Fibroblast of the conjunctiva (primary cell): ENCODE measurements around the gene MYH15.
"Not testable (repeated sequence)": the region's sequence is repeated elsewhere in the genome, so short reads cannot be mapped to it uniquely, and the experiment has no call there.

Experiments used
- DNase-seq: peaks from one replicate; pipeline ENCODE4 v3.0.0-alpha.2; 2010; ENCODE audit warnings: low read depth

The MYH15 gene

GRCh38 chr3:108387063-108387462 is 123.3 kb downstream of the MYH15 start:
- DNase-seq, result no peak

- no peak for DNase-seq
These were observed 127.1 kb downstream of the MYH15 start for GRCh38 chr3:108383306-108383705.

- no peak for DNase-seq
These were observed 128.8 kb downstream of the MYH15 start for GRCh38 chr3:108381529-108382140.

- no peak for DNase-seq
These were observed 130.1 kb downstream of the MYH15 start for GRCh38 chr3:108380128-108380795.

GRCh38 chr3:108378952-108379342 is 131.4 kb downstream of the MYH15 start:
- DNase-seq, result not testable (repeated sequence)

GRCh38 chr3:108378153-108378951 is 132.0 kb downstream of the MYH15 start:
- no peak for DNase-seq

GRCh38 chr3:108377384-108377783 is 133.0 kb downstream of the MYH15 start:
- DNase-seq, result no peak

GRCh38 chr3:108376026-108376425 is 134.4 kb downstream of the MYH15 start:
- no peak for DNase-seq

GRCh38 chr3:108359011-108359410 is 151.4 kb downstream of the MYH15 start:
- no peak for DNase-seq

GRCh38 chr3:108357042-108357441 is 153.4 kb downstream of the MYH15 start:
- no peak for DNase-seq

GRCh38 chr3:108354562-108354961 is 155.8 kb downstream of the MYH15 start:
- DNase-seq, result no peak

GRCh38 chr3:108352176-108352575 is 158.2 kb downstream of the MYH15 start:
- no peak for DNase-seq

- DNase-seq, result no peak
These were observed 163.8 kb downstream of the MYH15 start for GRCh38 chr3:108346301-108347227.

GRCh38 chr3:108345492-108346205 is 164.7 kb downstream of the MYH15 start:
- DNase-seq, result no peak

GRCh38 chr3:108343491-108343890 is 166.9 kb downstream of the MYH15 start:
- no peak for DNase-seq

GRCh38 chr3:108342837-108343486 is 167.4 kb downstream of the MYH15 start:
- DNase-seq, result no peak

- DNase-seq, result no peak
These were observed 168.5 kb downstream of the MYH15 start for GRCh38 chr3:108341911-108342310.

GRCh38 chr3:108338901-108339545 is 171.4 kb downstream of the MYH15 start:
- DNase-seq, result no peak

- DNase-seq, result no peak
These were observed 175.7 kb downstream of the MYH15 start for GRCh38 chr3:108334701-108335100.

GRCh38 chr3:108333961-108334360 is 176.4 kb downstream of the MYH15 start:
- no peak for DNase-seq
